ENCODE data around the gene STPG4. TPM values are rescaled to one million over a fixed set of nuclear protein-coding genes. Genes with fewer than 3 reads are reported as not detected.
"Not testable (repeated sequence)": the region's sequence is repeated elsewhere in the genome, so short reads cannot be mapped to it uniquely, and the experiment has no call there.

The STPG4 gene
- polyA plus RNA-seq, 1 donor: not detected

DNA sequence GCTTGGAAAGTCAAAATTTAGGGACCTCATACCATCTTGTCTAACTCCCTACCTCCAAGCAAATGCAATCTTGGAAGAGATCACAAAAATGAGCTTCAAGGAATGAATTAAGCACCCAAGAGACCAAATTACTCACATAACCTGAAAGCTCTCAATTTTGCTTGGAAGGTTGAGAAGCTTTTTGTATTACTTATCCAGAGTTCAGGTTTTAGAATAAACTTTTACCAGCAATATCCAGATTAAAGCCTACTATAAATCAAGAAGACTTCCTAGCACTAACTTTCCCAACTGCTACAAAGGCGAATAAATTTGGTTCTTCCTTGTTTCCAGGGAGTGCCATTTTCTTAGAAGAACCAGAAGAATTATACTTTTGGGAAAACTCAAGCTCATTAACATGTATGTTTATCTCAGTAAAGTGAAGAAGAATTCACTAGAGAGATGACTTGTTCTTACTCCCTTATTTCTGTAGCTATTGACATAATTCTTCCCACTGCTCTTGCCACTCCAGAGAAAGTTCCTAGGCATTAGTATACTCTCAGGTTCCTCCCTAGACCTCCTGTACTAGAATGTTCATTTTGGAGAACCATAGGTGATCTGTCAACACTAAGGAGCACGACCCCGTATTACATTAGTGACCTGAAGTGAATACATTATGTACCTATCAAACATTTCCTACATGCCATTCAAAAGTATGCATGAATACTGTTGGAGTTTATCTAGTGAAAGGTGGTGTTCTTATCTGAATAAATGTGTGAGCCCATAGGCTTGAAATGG, 18.0 kb upstream of the STPG4 start:
- DNase-seq: no peak

DNA sequence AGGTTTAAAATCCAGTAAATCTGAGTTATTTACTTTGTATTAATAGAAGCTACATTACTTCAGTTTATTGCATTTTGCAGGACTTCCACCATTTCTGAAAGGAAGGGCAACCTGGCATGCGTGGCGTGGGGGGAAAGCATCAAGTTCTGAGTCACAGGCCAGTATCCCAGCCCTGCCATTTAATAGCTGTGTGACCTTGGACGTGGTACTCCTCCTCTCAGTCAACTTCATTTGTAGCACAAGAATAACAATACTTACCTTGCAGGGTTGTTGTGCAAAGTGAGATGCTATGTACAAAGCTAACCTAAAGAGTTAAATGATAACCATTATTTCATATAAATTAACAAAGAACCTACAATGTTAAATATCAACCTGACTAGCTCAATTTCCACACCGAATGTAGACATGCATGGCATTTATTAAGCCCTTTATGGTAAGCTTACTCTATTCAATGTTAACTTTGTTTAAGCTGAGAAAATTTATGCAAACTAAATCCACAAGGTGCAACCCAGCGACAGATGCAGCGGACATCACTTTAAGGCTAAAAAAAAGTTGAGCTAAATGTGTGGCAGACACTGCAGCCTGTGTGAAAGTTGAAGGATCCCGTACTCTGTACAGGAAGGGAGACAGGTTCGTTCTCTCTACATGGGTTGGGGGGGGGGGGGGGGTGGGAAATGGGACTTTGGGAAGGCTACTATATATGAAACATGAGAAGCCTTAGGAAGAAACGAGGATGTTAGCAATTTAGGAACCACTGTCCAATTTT, 17.2 kb upstream of the STPG4 start:
- no peak for DNase-seq

DNA sequence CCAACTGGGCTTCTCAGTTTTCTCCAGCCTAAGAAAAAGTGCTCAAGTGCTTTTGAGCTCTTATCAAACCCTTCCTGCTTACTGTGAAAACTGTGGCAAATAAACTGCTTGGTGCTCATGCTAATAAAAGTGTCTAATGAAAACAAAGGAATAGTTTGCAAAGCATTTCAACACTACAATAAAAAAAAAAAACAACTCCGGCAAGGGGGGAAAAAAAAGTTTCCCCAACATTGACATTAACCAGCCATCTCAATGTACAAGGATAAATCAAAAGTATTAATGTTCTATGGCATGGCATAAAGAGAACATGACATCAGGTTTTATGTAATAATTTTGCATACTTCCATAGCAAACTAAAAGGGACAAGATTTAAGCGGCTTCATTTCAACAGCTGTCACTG, 14.7 kb upstream of the STPG4 start:
- no peak for DNase-seq

DNA sequence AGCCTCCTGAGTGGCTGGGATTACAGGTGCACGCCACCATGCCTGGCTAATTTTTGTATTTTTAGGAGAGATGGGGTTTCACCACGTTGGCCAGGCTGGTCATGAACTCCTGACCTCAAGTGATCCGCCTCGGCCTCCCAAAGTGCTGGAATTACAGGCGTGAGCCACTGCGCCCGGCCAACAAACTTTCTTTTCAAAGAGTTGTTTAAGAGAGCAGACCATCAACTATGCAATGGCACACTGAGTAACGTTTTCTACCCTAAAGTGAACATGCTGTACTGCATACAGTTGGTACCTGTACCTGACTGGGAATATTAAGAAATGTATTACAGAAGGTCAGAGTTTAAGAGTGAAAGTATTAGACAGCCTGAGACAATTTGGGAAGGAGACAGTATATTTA, 13.8 kb upstream of the STPG4 start:
- not testable (repeated sequence) for DNase-seq

DNA sequence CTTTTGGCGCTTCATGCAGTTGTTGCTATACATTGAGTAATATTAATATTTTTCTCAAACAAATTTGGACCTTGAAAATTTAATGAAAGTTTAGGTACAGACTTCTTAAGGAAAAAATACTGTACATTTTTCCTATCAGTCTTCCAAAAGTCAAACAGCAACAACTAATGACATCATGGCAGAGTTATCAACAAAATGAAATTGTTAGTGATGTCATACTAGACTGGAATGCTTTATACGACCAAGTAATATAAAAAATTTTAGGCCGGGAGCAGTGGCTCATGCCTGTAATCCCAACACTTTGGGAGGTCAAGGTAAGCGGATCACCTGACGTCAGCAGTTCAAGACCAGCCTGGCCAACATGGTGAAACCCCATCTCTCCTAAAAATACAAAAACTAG, 12.0 kb upstream of the STPG4 start:
- DNase-seq: no peak

DNA sequence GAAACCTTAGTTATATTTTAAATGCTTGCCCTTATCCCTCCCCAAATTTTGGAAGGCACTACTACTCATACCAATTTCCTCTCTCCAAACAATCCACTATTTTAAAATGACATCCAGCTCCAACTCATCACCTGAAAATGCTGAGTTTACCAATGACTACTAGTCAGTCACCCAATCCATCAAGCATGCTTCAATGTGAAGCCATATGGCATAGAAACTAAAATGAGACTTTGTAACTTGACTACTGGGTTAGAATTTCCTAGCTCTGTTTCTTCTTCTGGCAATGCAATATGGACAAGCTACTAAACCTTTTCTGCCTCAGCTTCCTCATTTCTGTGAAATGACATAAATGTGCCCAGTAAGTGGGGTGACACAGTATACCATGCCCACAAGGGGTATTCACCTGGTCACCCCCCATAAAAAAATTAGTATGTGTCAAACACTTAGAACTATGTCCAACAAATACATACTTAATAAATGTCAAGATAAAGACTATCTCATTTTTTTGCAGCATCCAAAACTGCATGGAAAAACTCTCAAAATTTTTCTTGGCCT, 10.0 kb upstream of the STPG4 start:
- no peak for DNase-seq

DNA sequence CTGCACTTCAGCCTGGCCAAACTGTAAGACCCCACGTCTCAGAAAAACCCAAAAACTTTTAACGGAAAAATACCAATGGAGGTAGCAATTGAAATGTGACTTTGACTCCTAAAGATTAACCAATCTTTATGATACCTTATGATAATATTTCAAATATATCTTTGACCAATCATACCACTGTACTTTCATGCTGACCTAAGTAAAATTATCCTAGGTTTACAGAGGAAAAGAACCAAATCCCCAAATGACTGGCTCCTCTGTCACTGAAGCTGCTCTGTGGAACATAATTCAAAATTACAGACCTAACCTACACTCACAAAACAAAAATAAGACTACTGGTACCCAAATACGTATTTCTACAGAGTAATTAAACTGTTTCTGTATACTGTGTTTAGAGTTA, 7.7 kb upstream of the STPG4 start:
- no peak for DNase-seq

DNA sequence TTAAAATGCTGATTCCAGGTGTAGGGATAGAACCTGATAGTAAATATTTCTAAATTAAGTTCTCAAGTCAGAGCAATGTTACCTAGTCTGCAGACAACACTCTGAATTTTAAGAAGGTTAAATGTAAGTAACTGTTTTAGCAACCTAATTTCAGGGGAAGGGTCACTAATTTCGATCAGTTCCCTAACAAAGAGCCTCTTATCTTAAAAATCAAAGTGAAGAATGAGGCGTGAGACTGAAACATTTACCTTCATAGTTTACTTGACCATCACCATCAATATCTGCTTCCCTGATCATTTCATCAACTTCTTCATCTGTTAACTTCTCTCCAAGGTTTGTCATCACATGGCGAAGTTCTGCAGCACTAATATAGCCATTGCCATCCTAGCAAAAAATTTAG, 6.4 kb upstream of the STPG4 start:
- DNase-seq: no peak

DNA sequence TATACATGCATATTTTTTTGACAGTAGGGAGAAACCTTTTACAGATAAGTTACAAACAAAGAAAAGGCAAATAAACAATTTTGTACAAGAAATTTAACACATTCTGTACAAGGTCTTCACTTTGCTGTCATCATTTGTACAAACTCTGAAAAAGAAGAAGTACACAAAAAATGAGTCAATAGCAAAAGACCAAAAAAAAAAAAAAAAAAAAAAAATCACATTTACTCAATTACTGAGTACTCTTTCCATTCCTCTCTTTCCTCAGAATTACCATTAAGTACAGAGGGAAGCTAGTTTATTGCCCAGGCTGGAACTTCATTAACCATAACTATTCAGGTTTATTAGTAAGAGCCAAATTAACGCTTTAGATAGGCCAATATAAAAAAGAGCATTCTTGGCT, 5.6 kb upstream of the STPG4 start:
- DNase-seq: no peak

DNA sequence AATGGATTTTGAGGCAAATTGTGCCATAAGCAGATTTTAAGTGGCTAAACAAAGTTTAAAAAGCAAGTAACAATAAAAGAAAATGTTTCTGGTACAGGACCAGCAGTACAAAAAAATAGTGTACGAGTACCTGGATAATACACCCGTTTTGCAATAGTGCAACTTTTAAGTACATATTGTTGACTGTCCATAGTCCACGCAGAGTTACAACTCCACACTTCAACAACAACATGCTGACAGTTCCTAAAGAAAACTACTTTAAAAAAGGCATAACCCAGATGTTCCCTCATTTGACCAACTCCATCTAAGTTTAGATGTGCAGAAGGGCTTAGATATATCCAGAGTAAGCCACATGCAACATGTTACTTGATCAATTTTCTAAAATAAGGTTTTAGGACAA, 5.1 kb upstream of the STPG4 start:
- DNase-seq: no peak

DNA sequence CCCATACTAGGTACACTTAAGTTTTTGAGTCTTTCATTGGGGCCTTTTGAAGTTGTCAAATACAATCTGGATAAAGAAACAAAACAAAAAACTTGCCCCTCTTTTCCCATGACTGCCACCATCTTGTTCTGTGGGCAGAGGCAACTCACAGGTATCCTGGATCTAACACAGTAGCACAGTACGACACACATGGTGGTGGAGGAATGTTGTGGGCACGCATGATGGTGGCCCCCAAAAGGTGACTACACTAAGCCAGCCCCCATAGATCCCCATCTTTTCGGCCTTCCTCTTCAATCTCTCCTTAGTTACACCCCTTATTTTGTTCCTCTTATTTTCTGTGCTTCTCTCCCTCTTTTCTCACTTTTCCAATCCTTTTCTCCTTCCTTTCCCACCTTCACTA, 4.5 kb upstream of the STPG4 start:
- no peak for DNase-seq

DNA sequence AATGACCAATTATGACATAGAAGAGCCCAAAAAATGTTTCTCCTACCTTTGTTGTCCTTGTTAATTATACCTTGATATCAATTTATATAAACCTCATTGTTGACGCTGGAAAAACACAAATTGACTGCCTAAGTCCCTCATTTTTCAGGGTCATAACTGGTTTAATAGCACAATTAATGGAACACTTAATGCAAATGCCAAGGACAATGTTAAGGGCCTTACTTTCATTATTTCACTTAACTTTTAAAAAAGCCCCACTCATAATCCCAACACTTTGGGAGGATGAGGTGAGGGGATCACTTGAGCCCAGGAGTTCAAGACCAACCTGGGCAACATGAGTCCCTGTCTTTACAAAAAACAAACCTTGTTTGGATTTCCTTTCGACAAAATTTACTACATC, 3.5 kb upstream of the STPG4 start:
- no peak for DNase-seq

DNA sequence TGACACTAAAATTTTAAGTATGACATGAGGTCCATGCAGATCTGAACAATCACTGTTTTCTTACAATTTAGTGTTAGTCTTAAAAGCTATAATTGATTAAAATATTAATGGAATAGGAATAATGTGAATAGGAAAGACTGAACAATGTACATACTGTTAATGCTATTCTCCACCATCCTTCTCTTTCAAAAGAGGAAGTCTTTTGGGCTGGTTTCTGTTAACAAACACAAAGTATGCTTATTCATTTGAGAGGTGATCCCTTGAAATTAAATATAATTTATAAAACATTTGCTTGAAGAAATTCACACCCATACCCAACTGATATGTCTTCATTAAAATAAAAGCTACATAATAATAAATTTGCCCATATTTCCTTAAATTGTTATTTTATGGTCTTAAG, 2.3 kb downstream of the STPG4 start:
- no peak for DNase-seq

DNA sequence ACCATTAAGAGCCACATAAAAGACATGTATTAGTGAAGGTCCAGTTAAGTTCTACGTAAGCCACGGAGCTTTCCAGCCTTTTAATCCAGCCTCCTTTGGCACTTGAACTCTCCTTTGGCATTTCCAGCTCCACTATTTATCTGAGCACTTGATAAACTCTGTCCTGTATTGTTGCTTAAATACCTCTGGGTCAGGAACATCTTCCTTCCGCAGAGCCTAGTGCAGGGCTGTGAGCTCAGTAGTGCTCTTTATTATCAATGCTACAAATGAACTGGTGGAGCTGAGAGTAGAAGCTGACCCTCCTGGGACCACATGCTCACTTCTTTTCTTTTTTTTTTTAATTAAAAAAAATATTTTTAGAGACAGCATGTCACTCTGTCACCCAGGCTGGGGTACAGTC, 4.9 kb downstream of the STPG4 start:
- no peak for DNase-seq

DNA sequence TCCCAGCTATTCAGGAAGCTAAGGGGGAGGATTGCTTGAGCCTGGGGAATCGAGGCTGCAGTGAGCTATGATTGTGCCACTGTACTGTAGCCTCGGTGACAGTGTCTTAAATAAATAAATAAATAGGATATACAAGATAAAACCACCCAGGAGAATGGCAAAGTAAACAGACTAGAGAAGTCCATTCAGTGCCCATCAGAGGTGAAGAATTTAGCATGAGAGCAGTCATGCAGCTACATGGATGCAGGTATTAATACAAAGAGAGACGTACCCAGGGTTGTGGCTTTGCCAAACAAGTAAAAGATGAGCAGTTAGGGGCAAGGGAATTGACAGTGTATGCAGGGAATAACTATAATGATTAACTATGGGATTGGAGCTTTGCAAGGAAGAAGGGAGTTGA, 8.1 kb downstream of the STPG4 start:
- no peak for DNase-seq

DNA sequence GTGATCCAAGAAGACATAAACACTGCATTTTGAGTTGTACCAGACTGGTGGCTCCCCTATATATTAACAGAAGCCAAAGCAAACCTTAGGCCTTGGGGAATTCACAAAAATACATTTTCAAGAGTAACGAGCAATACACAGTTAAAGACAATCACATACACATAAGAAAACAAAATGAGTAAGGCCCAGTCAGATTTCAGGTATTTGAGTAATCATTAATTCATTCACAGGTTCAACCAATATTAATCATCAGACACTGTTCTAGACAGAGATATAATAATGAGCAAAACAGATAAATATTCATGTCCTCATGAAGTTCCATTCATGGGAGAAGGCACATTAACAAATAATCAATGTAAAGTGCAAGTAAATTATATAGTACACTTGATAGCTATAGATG, 9.6 kb downstream of the STPG4 start:
- DNase-seq: no peak

DNA sequence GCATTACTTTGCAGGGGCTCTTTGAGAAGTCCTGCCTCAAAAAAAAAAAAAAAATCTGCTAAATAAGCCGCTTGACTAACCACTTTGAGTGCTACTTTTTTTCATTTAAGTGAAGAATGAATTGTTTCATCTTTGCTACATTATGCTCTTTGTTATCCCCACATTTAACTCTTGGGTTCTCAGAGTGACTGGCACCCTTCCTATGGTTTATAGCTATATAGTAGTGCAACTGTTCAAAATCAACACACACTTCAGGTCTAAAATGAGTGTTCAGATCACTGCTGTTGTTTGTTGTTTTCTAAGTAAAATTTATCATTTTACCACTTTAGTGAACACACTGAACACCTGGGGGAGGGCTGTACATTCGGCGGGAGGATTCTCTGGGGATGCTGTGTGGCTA, 13.6 kb downstream of the STPG4 start:
- no peak for DNase-seq

DNA sequence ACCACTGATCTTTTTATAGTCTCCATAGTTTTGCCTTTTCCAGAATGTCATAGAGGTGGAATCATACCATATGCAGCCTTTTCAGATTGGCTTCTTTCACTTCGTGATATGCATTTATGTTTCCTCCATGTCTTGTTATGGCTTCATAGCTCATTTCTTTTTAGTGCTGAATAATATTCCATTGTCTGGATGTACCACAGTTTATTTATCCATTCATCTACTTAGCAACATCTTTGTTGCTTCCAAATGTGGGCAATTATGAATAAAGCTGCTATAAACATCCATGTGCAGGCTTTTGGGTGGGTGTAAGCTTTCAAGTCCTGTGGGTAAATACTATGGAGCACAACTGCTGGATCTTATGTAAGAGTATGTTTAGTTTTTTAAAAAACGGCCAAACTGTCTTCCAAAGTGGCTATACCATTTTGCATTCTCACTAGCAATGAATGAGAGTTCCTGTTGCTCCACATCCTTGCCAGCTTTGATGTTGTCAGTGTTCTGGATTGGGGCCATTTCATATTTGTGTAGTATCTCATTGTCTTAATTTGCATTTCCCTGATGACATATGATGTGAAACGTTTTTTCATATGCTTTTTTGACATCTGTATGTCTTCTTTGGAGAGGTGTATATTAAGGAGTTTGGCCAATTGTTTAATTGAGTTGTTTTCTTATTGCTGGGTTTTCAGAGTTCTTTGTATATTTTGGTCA, 20.6 kb downstream of the STPG4 start:
- DNase-seq: no peak

DNA sequence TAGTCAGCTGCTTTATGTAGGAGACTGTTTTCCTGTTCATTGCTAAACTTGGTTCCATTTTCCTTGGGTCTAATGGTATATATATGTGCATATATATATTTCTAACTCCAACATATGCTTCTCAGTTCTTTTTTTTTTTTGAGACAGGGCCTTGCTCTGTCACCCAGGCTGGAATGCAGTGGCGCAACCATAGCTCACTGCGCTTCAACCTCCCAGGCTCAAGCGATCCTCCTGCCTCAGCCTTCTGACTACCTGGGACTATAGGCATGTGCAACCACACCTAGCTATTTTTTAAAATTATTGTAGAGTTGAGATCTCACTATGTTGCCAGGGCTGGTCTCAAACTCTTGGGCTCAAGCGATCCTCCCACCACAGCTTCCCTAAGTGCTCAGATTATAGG, 22.1 kb downstream of the STPG4 start:
- DNase-seq: no peak

DNA sequence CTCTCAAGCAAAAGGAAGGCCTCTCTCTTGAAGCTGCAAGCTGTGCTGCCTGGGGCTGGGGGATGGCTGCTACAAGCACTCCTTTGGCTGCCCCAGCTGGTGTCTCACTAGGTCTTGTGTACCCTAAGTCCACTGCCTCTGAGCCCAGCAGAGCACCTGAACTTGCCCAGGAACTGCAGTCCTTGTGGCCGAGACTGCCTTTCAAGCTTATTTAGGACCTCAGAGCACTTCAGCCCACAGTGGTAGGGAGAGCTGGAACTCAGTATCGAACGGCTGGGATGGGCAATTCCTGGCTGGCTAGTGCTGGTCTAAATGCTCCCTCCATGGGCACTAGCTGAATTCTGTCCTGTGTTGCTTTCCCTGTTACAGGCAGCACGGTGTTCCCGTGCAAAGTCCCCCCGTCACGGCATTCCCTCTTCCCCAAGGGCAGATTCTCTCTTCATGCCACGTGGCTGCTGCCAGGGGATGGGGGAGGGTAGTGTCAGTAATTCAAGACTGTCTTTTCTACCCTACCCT, 25.9 kb downstream of the STPG4 start:
- DNase-seq: no peak

DNA sequence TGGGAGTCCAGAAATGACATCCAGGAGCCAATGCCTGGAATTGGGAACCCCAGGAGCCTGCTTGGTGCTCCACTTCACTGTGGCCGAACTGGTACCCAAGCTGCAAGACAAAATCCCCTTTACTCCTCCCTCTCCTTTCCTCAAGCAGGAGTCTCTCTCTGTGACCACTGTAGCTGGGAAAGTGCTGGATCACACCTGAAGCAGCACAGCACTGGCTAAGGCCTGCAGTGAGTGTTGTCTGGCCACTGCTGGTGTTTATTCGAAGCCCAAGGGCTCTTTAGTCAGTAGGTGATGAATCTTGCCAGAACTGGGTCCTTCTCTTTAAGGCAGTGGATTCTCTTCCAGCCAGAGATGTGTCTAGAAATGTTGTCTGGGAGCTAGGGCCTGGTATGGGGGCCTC, 26.4 kb downstream of the STPG4 start:
- no peak for DNase-seq

DNA sequence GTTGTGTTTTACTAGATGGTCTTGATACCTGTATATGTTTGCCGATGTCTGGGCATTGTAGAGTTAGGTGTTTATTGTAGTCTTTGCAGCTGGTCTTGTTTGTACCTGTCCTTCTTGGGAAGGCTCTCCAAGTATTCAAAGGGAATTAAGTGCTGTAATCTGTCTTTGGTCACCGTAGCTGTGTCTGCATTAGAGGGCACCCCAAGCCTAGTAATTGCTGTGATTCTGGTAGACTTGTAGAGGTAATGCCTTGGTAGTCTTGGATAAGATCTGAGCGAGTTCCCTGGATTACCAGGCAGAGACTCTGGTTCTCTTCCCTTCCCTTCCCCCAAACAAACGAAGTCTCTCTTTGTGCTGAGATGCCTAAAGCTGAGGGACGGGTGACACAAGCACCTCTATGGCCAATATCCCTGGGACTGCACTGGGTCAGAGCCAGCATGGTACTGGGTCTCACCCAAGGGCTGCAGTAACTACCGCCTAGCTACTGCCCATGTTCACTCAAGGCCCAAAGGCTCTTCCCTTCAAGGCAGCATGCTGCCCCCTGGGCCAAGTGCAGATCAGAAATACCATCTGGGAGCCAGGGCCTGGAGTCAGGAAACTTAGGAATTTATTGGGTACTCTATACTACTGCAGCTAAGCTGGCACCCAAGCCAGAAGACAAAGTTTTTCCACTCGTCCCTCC, 27.1 kb downstream of the STPG4 start:
- no peak for DNase-seq

DNA sequence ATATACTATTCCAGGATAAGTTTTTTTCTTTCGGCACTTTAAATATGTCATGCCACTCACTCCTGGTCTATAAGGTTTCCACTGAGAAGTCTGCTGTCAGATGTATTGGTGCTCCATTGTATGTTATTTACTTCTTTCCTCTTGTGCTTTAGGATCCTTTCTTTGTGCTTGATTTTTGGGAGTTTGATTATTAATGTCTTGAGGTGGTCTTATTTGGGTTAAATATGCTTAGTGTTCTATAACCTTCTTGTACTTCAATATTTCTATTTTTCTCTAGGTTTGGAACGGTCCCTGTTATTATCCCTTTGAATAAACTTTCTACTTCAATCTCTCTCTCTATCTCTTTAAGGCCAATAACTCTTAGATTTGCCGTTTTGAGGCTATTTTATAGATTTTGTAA, 28.3 kb downstream of the STPG4 start:
- DNase-seq: no peak
